Activated naive CD4-positive, alpha-beta T cell treated with anti-CD3 and anti-CD28 coated beads, Interleukin-2, amount 50 U/mL, for 24 hours (primary cell): Measurements from ENCODE around the gene AGT.
"Not testable (repeated sequence)": the region's sequence is repeated elsewhere in the genome, so short reads cannot be mapped to it uniquely, and the experiment has no call there.

Source experiments
- H3K27ac Mint-ChIP-seq: one replicate; pipeline ENCODE4 v1.8.0; 2021; ENCODE audit warnings: mild to moderate bottlenecking, mixed read lengths
- H3K27me3 Mint-ChIP-seq: one replicate; pipeline ENCODE4 v1.8.0; 2021; ENCODE audit warnings: mixed read lengths
- H3K36me3 Mint-ChIP-seq: one replicate; pipeline ENCODE4 v1.8.0; 2021; ENCODE audit warnings: mixed read lengths
- H3K4me1 Mint-ChIP-seq: one replicate; pipeline ENCODE4 v1.8.0; 2021; ENCODE audit warnings: mixed read lengths
- H3K4me3 Mint-ChIP-seq: one replicate; pipeline ENCODE4 v1.8.0; 2021; ENCODE audit warnings: mild to moderate bottlenecking, mixed read lengths
- H3K9me3 Mint-ChIP-seq: one replicate; pipeline ENCODE4 v1.8.0; 2021; ENCODE audit warnings: mixed read lengths

Gene AGT

GRCh38 chr1:230716453-230716852 lies 2.5 kb upstream of the AGT start:
- not testable (repeated sequence) for H3K27ac Mint-ChIP-seq, H3K36me3 Mint-ChIP-seq, H3K4me1 Mint-ChIP-seq, H3K27me3 Mint-ChIP-seq, H3K4me3 Mint-ChIP-seq, H3K9me3 Mint-ChIP-seq

- Mint-ChIP-seq H3K9me3 (peaks cover 4% of the 10 kb centered on the region), H3K4me1 (no peaks in the 10 kb centered on the region), H3K27me3 (peaks cover 7% of the 10 kb centered on the region), H3K4me3 (no peak overlapping the region), H3K36me3 (no peaks in the 10 kb centered on the region), H3K27ac (no peak overlapping the region)
These were observed 1.6 kb upstream of the AGT start for GRCh38 chr1:230715510-230715909.

GRCh38 chr1:230713547-230713914 lies 391 bp downstream of the AGT start:
- Mint-ChIP-seq H3K27ac (no peak overlapping the region), H3K27me3 (peaks cover 7% of the 10 kb centered on the region), H3K4me3 (no peak overlapping the region), H3K9me3 (peaks cover 4% of the 10 kb centered on the region), H3K4me1 (no peaks in the 10 kb centered on the region), H3K36me3 (no peaks in the 10 kb centered on the region)

DNA sequence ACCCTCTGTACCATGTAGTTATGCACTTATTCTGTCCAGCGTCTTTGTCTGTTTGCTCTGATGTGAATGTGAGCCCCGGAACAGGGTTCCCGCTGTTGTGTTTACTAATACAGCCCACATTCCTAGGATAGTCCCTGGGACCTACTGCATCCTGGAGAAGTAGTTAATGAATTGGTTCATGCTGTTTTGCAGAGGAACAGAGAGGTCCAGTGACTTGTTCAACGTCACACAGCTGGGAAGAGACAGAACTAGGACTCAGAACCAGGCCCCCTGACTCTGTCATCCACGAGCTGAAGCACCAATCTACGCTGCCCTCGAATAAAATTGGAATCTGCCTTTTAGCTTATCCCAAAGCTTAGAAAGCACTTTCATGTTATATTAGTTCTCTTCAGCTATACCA lies 784 bp downstream of the AGT start:
- no peaks in the 10 kb centered on the region for H3K36me3 Mint-ChIP-seq
- H3K4me1 Mint-ChIP-seq, result no peaks in the 10 kb centered on the region
- no peak overlapping the region for H3K4me3 Mint-ChIP-seq
- H3K9me3 Mint-ChIP-seq, result peaks cover 4% of the 10 kb centered on the region
- no peak overlapping the region for H3K27ac Mint-ChIP-seq
- H3K27me3 Mint-ChIP-seq, result peaks cover 6% of the 10 kb centered on the region

DNA sequence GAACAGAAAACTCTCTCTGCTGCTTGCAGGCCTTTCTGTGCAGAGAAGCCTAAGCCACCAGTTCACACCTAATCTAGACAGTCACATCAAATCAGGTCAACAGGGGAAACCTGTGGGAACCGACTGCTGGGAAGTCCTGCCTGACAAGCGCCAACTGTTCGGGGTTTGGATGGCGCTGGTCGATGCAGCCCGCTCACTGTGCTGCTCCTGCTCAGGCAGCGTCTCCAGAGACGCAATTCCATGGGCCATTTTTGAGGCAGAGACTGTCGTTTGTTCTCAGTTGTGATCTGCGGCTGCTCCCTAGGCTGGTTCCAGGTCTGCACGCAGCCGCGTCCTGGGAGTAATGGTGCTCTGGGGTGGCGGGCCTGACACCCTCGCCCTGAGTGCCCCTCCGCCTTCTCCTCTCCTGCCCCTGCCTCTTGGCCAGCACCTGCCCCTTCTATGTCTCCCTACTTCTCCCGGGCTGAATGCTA lies 1.4 kb downstream of the AGT start:
- H3K4me3 Mint-ChIP-seq, result no peak overlapping the region
- peaks cover 6% of the 10 kb centered on the region for H3K27me3 Mint-ChIP-seq
- H3K27ac Mint-ChIP-seq, result no peak overlapping the region
- H3K36me3 Mint-ChIP-seq, result no peaks in the 10 kb centered on the region
- peaks cover 4% of the 10 kb centered on the region for H3K9me3 Mint-ChIP-seq
- H3K4me1 Mint-ChIP-seq, result no peaks in the 10 kb centered on the region

- Mint-ChIP-seq H3K4me3 (no peak overlapping the region), H3K27me3 (peaks cover 3% of the 10 kb centered on the region), H3K4me1 (no peaks in the 10 kb centered on the region), H3K9me3 (no peaks in the 10 kb centered on the region), H3K36me3 (no peaks in the 10 kb centered on the region), H3K27ac (no peak overlapping the region)
These were observed 2.7 kb downstream of the AGT start for GRCh38 chr1:230711245-230711644.

DNA sequence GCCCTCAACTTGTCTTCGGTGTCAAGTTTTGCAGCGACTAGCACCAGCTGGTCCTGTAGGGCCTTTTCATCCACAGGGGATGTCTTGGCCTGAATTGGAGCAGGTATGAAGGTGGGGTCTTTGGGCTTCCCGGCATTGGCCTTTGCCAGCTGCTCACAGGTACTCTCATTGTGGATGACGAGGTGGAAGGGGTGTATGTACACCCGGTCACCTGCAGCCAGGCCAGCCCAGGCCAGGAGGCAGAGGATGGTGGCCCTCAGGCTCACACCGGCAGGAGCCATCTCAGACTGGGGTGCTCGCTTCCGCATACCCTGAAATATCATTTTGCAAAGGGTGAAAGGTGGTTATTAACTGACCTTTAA lies 3.4 kb downstream of the AGT start:
- H3K4me3 Mint-ChIP-seq, result no peak overlapping the region
- H3K36me3 Mint-ChIP-seq, result no peaks in the 10 kb centered on the region
- no peaks in the 10 kb centered on the region for H3K4me1 Mint-ChIP-seq
- H3K27me3 Mint-ChIP-seq, result peaks cover 2% of the 10 kb centered on the region
- H3K27ac Mint-ChIP-seq, result no peak overlapping the region
- H3K9me3 Mint-ChIP-seq, result no peaks in the 10 kb centered on the region

- peaks cover 2% of the 10 kb centered on the region for H3K27me3 Mint-ChIP-seq
- no peaks in the 10 kb centered on the region for H3K9me3 Mint-ChIP-seq
- H3K4me1 Mint-ChIP-seq, result no peaks in the 10 kb centered on the region
These were observed 4.0 kb downstream of the AGT start for GRCh38 chr1:230709619-230710542.

DNA sequence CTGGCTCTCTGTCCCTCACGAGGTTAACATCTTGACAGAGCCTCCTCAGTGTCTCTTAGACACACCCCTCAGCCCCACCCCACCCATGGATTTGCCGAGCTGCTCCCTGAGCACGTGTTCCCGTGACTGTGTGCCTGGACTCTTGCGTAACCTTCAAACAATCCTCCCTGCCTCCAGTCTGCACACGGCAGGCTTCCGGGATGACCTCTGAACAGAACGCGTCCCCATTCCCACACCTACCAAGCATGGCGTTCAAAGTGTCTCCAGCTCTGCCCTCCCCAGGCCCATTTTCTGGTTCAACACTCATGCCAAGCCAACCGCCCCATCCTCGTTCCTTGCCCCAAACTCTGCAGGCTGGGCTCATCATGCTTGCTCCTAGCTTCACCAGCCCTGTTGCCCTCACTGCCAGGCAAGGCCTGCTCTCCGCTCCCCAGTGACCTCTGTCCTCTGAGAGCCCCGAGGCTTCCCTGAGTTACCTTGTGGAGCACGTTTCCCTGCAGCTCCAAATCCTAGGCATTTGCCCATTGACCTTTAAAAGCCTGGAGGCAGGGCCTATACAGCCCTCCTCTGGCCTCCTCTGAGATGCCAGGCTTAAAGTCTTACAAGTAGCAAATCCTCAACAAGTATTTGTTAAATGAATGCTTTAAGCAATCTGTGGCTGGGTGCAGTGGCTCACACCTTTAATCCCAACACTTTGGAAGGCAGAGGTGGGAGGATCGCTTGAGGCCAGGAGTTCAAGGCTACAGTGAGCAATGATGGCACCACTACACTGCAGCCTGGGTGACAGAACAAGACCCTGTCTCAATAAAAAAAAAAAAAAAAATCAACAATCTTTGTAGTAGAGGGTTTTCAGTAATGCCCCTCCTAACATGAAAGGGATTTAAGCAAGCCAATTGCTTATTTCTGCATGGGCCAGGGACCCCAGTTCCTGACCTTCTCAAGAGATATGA lies 5.0 kb downstream of the AGT start:
- no peaks in the 10 kb centered on the region for H3K4me1 Mint-ChIP-seq

More at GRCh38 chr1:230709619-230710542, 4.0 kb downstream of the AGT start:
- Mint-ChIP-seq H3K27ac (no peak overlapping the region), H3K4me3 (no peak overlapping the region), H3K36me3 (no peaks in the 10 kb centered on the region)

GRCh38 chr1:230707732-230708630 lies 5.9 kb downstream of the AGT start:
- Mint-ChIP-seq H3K27me3 (peaks cover 2% of the 10 kb centered on the region), H3K4me3 (no peak overlapping the region), H3K4me1 (no peaks in the 10 kb centered on the region), H3K27ac (no peak overlapping the region), H3K36me3 (no peaks in the 10 kb centered on the region), H3K9me3 (no peaks in the 10 kb centered on the region)

More for the DNA sequence above, 5.0 kb downstream of the AGT start:
- Mint-ChIP-seq H3K9me3 (no peaks in the 10 kb centered on the region), H3K27me3 (peaks cover 2% of the 10 kb centered on the region), H3K36me3 (no peaks in the 10 kb centered on the region), H3K27ac (no peak overlapping the region), H3K4me3 (no peak overlapping the region)

- no peak overlapping the region for H3K4me3 Mint-ChIP-seq
- no peaks in the 10 kb centered on the region for H3K36me3 Mint-ChIP-seq
- H3K4me1 Mint-ChIP-seq, result no peaks in the 10 kb centered on the region
- H3K27ac Mint-ChIP-seq, result no peak overlapping the region
- peaks cover 2% of the 10 kb centered on the region for H3K27me3 Mint-ChIP-seq
- no peaks in the 10 kb centered on the region for H3K9me3 Mint-ChIP-seq
These were observed 6.8 kb downstream of the AGT start for GRCh38 chr1:230706887-230707731.

DNA sequence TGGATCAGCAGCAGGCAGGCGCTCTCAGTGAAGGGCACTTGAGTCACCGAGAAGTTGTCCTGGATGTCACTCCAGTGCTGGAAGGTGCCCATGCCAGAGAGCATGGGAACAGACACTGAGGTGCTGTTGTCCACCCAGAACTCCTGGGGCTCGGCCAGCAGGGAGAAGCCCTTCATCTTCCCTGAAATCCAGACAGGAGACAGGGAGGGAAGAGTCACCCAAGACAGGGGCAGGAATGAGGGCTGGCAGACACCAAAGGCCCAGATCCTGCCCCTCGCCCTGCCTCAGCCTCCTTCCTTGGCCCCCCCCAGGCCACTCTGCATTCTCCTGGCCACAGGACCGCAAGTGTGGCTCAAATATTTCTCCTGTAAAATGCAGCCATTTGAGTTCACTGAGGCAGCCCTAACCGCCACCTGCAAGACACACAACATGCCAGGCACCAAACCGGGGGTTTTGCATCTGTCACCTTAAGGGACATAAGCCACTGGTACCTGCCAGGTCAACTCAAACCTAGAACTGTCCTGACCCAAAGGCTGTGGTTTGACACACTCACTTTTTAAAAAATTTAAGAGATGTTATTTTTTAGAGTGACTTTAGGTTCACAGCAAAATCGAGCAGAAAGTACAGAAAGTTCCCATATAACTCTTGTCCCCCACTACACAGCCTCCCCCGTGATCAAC lies 7.8 kb downstream of the AGT start:
- Mint-ChIP-seq H3K27ac (no peak overlapping the region), H3K4me3 (no peak overlapping the region), H3K9me3 (no peaks in the 10 kb centered on the region)

DNA sequence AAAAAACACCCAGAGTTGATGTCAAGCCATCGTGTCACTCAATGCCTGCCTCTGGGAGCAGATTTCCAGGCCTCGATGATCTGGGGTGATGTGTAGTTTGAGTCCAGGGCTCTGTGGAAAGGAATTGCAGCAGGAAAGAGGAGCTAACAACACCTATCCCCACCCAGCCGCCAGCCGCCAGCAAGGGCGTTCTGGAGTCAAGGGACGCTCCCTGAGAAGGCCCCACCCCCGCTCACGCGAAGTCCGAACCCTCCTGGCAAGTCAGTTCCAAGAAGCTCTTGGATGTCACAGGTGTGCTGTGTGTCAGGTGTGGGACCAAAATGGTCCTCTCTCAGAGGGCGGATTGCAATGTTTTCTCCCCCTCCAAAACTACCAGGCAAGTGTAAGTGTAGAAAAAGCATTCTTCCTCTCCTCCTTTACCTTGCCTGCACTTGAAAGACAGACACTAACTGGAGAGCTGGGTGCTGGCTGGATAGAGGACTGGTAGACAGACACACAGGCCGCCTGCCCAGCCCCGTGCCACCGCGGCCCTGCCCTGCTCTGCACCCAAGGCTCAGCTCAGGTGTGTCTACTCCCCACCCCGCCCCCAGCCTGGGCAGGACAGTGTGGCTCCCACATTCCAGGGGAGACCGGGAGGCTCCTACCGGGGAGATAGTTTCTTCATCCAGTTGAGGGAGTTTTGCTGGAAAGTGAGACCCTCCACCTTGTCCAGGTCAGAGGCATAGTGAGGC lies 8.5 kb downstream of the AGT start:
- no peak overlapping the region for H3K27ac Mint-ChIP-seq
- peaks cover 2% of the 10 kb centered on the region for H3K27me3 Mint-ChIP-seq
- no peaks in the 10 kb centered on the region for H3K36me3 Mint-ChIP-seq
- no peak overlapping the region for H3K4me3 Mint-ChIP-seq
- H3K4me1 Mint-ChIP-seq, result no peaks in the 10 kb centered on the region
- H3K9me3 Mint-ChIP-seq, result no peaks in the 10 kb centered on the region

More for the DNA sequence above, 7.8 kb downstream of the AGT start:
- Mint-ChIP-seq H3K27me3 (peaks cover 2% of the 10 kb centered on the region), H3K36me3 (no peaks in the 10 kb centered on the region), H3K4me1 (no peaks in the 10 kb centered on the region)
